ENCODE results near the gene LHFPL4.
"Not testable (repeated sequence)": the region's sequence is repeated elsewhere in the genome, so short reads cannot be mapped to it uniquely, and the experiment has no call there.

Gene LHFPL4

GRCh38 chr3:9497821-9498565, 55.6 kb downstream of the LHFPL4 start:
- Histone ChIP-seq H3K18ac (ENCODE audit: low read depth in 1 of 2, low read length in 2 of 2) (no peak overlapping the region), H3K9ac (ENCODE audit: low read length) (no peak overlapping the region), H3K27me3 (ENCODE audit: control insufficient read depth in 1 of 2, insufficient read depth in 1 of 2, low read length in 2 of 2) (peaks cover 22 to 32% of the 10 kb centered on the region in 2 experiments), H3K4me2 (ENCODE audit: low read length, poor library complexity, severe bottlenecking) (no peak overlapping the region), H3K14ac (ENCODE audit: low read length in 2 of 2) (no peak overlapping the region), H3K4ac (ENCODE audit: low read depth in 1 of 2, low read length in 2 of 2) (no peak overlapping the region), H3K23ac (ENCODE audit: low read length in 2 of 2) (no peak overlapping the region), H3K36me3 (ENCODE audit: control insufficient read depth in 1 of 2, insufficient read depth in 2 of 2, low read depth in 1 of 2, low read length in 2 of 2) (peaks cover 0 to 3% of the 10 kb centered on the region in 2 experiments), H3K9me3 (ENCODE audit: control insufficient read depth, low read length) (no peaks in the 10 kb centered on the region), H3K4me1 (ENCODE audit: control insufficient read depth, insufficient read depth, low read depth, low read length) (peaks cover 20% of the 10 kb centered on the region), H2BK120ac (ENCODE audit: low read depth, low read length) (no peak overlapping the region), H3K79me1 (replicated peaks; ENCODE audit: low read length, poor library complexity, severe bottlenecking) (no peaks in the 10 kb centered on the region), H2BK5ac (ENCODE audit: low read depth, low read length, poor library complexity, severe bottlenecking) (no peak overlapping the region), H2AFZ (ENCODE audit: low read depth, low read length) (no peak overlapping the region), H2BK15ac (ENCODE audit: low read depth, poor library complexity, severe bottlenecking) (no peak overlapping the region), H3K27ac (ENCODE audit: low read length, poor library complexity, severe bottlenecking) (no peak overlapping the region), H4K91ac (ENCODE audit: low read length) (no peak overlapping the region), H3K4me3 (ENCODE audit: insufficient read depth in 1 of 2, low read depth in 1 of 2, low read length in 2 of 2) (no peak overlapping the region), H4K8ac (ENCODE audit: low read length) (no peak overlapping the region), H2BK12ac (ENCODE audit: low read length in 2 of 2) (no peak overlapping the region), H2AK5ac (ENCODE audit: low read length, severe bottlenecking) (no peak overlapping the region)
- DNase-seq: peak; percentile 15
- 70% methylated on average over 7 of the region's 8 CpGs for WGBS

GRCh38 chr3:9496893-9497292, 56.7 kb downstream of the LHFPL4 start:
- 80% methylated on average over 6 of the region's 6 CpGs for WGBS
- no peak overlapping the region for H2AK5ac ChIP-seq (ENCODE audit: low read length, severe bottlenecking)
- H2BK5ac ChIP-seq (ENCODE audit: low read depth, low read length, poor library complexity, severe bottlenecking): no peak overlapping the region
- no peak overlapping the region for H3K27ac ChIP-seq (ENCODE audit: low read length, poor library complexity, severe bottlenecking)
- H3K36me3 ChIP-seq (ENCODE audit: control insufficient read depth in 1 of 2, insufficient read depth in 2 of 2, low read depth in 1 of 2, low read length in 2 of 2): peaks cover 0 to 3% of the 10 kb centered on the region in 2 experiments
- no peaks in the 10 kb centered on the region for H3K79me1 ChIP-seq (replicated peaks; ENCODE audit: low read length, poor library complexity, severe bottlenecking)
- no peak overlapping the region for H3K18ac ChIP-seq (ENCODE audit: low read depth in 1 of 2, low read length in 2 of 2)
- no peak overlapping the region for H3K4me2 ChIP-seq (ENCODE audit: low read length, poor library complexity, severe bottlenecking)
- no peak overlapping the region for H3K4ac ChIP-seq (ENCODE audit: low read depth in 1 of 2, low read length in 2 of 2)
- no peak overlapping the region for H2BK15ac ChIP-seq (ENCODE audit: low read depth, poor library complexity, severe bottlenecking)
- no peak overlapping the region for H3K9ac ChIP-seq (ENCODE audit: low read length)
- no peak overlapping the region for H3K23ac ChIP-seq (ENCODE audit: low read length in 2 of 2)
- H2BK12ac ChIP-seq (ENCODE audit: low read length in 2 of 2): no peak overlapping the region
- peaks cover 22 to 29% of the 10 kb centered on the region in 2 experiments for H3K27me3 ChIP-seq (ENCODE audit: control insufficient read depth in 1 of 2, insufficient read depth in 1 of 2, low read length in 2 of 2)
- no peak for DNase-seq
- no peak overlapping the region for H4K91ac ChIP-seq (ENCODE audit: low read length)
- no peaks in the 10 kb centered on the region for H3K9me3 ChIP-seq (ENCODE audit: control insufficient read depth, low read length)
- peaks cover 20% of the 10 kb centered on the region for H3K4me1 ChIP-seq (ENCODE audit: control insufficient read depth, insufficient read depth, low read depth, low read length)
- H3K14ac ChIP-seq (ENCODE audit: low read length in 2 of 2): no peak overlapping the region
- H2BK120ac ChIP-seq (ENCODE audit: low read depth, low read length): no peak overlapping the region
- H4K8ac ChIP-seq (ENCODE audit: low read length): no peak overlapping the region
- no peak overlapping the region for H2AFZ ChIP-seq (ENCODE audit: low read depth, low read length)
- no peak overlapping the region for H3K4me3 ChIP-seq (ENCODE audit: insufficient read depth in 1 of 2, low read depth in 1 of 2, low read length in 2 of 2)

- H2BK15ac ChIP-seq (ENCODE audit: low read depth, poor library complexity, severe bottlenecking); H2BK5ac ChIP-seq (ENCODE audit: low read depth, low read length, poor library complexity, severe bottlenecking); H4K91ac ChIP-seq (ENCODE audit: low read length); H2AK5ac ChIP-seq (ENCODE audit: low read length, severe bottlenecking); H3K9me3 ChIP-seq (ENCODE audit: control insufficient read depth, low read length); H3K27ac ChIP-seq (ENCODE audit: low read length, poor library complexity, severe bottlenecking); H3K23ac ChIP-seq (ENCODE audit: low read length in 2 of 2); H2AFZ ChIP-seq (ENCODE audit: low read depth, low read length); H4K8ac ChIP-seq (ENCODE audit: low read length); H3K9ac ChIP-seq (ENCODE audit: low read length); H3K4ac ChIP-seq (ENCODE audit: low read depth in 1 of 2, low read length in 2 of 2); H3K4me1 ChIP-seq (ENCODE audit: control insufficient read depth, insufficient read depth, low read depth, low read length); H3K79me1 ChIP-seq (replicated peaks; ENCODE audit: low read length, poor library complexity, severe bottlenecking); H2BK120ac ChIP-seq (ENCODE audit: low read depth, low read length); H3K4me2 ChIP-seq (ENCODE audit: low read length, poor library complexity, severe bottlenecking); DNase-seq; H3K14ac ChIP-seq (ENCODE audit: low read length in 2 of 2); H3K18ac ChIP-seq (ENCODE audit: low read depth in 1 of 2, low read length in 2 of 2); H3K4me3 ChIP-seq (ENCODE audit: insufficient read depth in 1 of 2, low read depth in 1 of 2, low read length in 2 of 2); H3K27me3 ChIP-seq (ENCODE audit: control insufficient read depth in 1 of 2, insufficient read depth in 1 of 2, low read length in 2 of 2); H2BK12ac ChIP-seq (ENCODE audit: low read length in 2 of 2): not testable (repeated sequence)
- H3K36me3 ChIP-seq (ENCODE audit: control insufficient read depth in 1 of 2, insufficient read depth in 2 of 2, low read depth in 1 of 2, low read length in 2 of 2): peaks cover 0 to 14% of the 10 kb centered on the region in 2 experiments
- 95% methylated on average over 15 of the region's 15 CpGs for WGBS
Observed at GRCh38 chr3:9494036-9494435, 59.6 kb downstream of the LHFPL4 start.

- Histone ChIP-seq H2BK12ac (ENCODE audit: low read length in 2 of 2) (no peak overlapping the region), H3K9me3 (ENCODE audit: control insufficient read depth, low read length) (no peaks in the 10 kb centered on the region), H3K4me1 (ENCODE audit: control insufficient read depth, insufficient read depth, low read depth, low read length) (no peaks in the 10 kb centered on the region), H3K27me3 (ENCODE audit: control insufficient read depth in 1 of 2, insufficient read depth in 1 of 2, low read length in 2 of 2) (no peaks in the 10 kb centered on the region), H2BK15ac (ENCODE audit: low read depth, poor library complexity, severe bottlenecking) (no peak overlapping the region), H2AFZ (ENCODE audit: low read depth, low read length) (no peak overlapping the region), H4K91ac (ENCODE audit: low read length) (no peak overlapping the region), H2BK120ac (ENCODE audit: low read depth, low read length) (no peak overlapping the region), H3K4ac (ENCODE audit: low read depth in 1 of 2, low read length in 2 of 2) (no peak overlapping the region), H3K4me2 (ENCODE audit: low read length, poor library complexity, severe bottlenecking) (no peak overlapping the region), H3K9ac (ENCODE audit: low read length) (no peak overlapping the region), H3K23ac (ENCODE audit: low read length in 2 of 2) (no peak overlapping the region), H3K36me3 (ENCODE audit: control insufficient read depth in 1 of 2, insufficient read depth in 2 of 2, low read depth in 1 of 2, low read length in 2 of 2) (peaks cover 3 to 30% of the 10 kb centered on the region in 2 experiments), H2AK5ac (ENCODE audit: low read length, severe bottlenecking) (no peak overlapping the region), H4K8ac (ENCODE audit: low read length) (no peak overlapping the region), H3K79me1 (replicated peaks; ENCODE audit: low read length, poor library complexity, severe bottlenecking) (no peaks in the 10 kb centered on the region), H3K4me3 (ENCODE audit: insufficient read depth in 1 of 2, low read depth in 1 of 2, low read length in 2 of 2) (no peak overlapping the region), H3K14ac (ENCODE audit: low read length in 2 of 2) (no peak overlapping the region), H3K18ac (ENCODE audit: low read depth in 1 of 2, low read length in 2 of 2) (no peak overlapping the region), H3K27ac (ENCODE audit: low read length, poor library complexity, severe bottlenecking) (no peak overlapping the region), H2BK5ac (ENCODE audit: low read depth, low read length, poor library complexity, severe bottlenecking) (no peak overlapping the region)
- 69% methylated on average over 3 of the region's 3 CpGs for WGBS
- no peak for DNase-seq
Observed at GRCh38 chr3:9491506-9491905, 62.1 kb downstream of the LHFPL4 start.
